BE2C (cell line): ENCODE data around the gene TMEM120B.
"Not testable (repeated sequence)": the region's sequence is repeated elsewhere in the genome, so short reads cannot be mapped to it uniquely, and the experiment has no call there.

Source experiments
- DNase-seq: peaks from one replicate; pipeline ENCODE4 v3.0.0-alpha.2; 2020
- H3K27me3 ChIP-seq: fragments of 250-450 bp; sonication (Bioruptor Pico); 2 replicates; pipeline ENCODE4 v1.5.1; 2020; ENCODE audit warnings: mild to moderate bottlenecking
- H3K36me3 ChIP-seq: fragments of 250-450 bp; sonication (Bioruptor Pico); 2 replicates; pipeline ENCODE4 v1.5.1; 2020; ENCODE audit warnings: mild to moderate bottlenecking
- H3K4me1 ChIP-seq: fragments of 250-450 bp; sonication (Bioruptor Pico); 2 replicates; pipeline ENCODE4 v1.5.1; 2020
- H3K4me3 ChIP-seq: 2 replicates; pipeline ENCODE4 v1.5.1; 2011; ENCODE audit warnings: low read depth, low read length
- H3K9me3 ChIP-seq: fragments of 250-450 bp; sonication (Bioruptor Pico); 2 replicates; pipeline ENCODE4 v1.5.1; 2020
- CTCF ChIP-seq: IDR thresholded peaks from 2 replicates; pipeline ENCODE4 v1.5.1; 2012; ENCODE audit warnings: mild to moderate bottlenecking, low read depth, low read length

TMEM120B gene

DNA sequence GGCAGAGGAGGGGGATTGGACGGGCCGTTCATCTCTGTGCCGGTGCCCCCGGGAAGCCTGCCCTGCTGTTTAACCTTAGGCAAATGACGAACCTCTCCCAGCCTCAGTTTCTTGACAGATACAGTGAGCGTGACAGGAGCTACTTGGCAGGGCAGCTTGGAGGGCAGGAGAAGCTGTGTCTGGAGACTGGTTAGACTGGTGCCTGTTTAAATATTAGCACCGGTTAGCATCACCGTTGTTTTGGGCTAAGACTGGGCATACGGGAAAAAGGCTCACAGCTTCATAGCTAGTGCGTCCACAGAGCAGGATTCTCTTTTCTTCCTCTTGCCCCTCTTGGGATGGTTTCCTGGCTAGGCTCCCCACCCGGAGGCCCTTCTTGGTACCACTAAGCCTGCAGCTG lies 42.3 kb downstream of the TMEM120B start:
- peaks cover 21% of the 10 kb centered on the region for H3K36me3 ChIP-seq
- H3K27me3 ChIP-seq = no peaks in the 10 kb centered on the region
- TF ChIP-seq CTCF = no peak
- no peaks in the 10 kb centered on the region for H3K4me1 ChIP-seq
- DNase-seq = no peak
- no peak overlapping the region for H3K4me3 ChIP-seq
- no peaks in the 10 kb centered on the region for H3K9me3 ChIP-seq

DNA sequence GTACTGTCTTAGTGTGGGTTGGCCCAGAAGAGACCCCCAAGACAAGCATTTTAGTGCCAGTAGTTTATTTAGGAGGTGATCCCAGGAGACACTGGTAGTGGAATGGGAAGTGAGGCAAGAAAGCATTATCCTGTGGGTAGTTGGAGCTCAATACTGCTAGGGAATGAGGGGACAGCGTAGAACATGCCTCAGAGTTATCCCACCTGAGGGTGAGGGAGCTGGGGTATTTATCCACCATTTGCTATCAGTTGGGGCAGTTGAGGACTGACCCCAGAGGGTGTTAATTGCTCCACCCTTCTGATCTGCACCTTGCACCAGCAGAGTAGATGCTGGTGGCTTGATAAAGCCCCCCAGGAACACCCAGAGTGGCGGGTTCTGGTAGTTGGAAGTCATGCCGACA lies 43.0 kb downstream of the TMEM120B start:
- no peak overlapping the region for H3K4me3 ChIP-seq
- H3K4me1 ChIP-seq = no peaks in the 10 kb centered on the region
- DNase-seq = no peak
- H3K27me3 ChIP-seq = no peaks in the 10 kb centered on the region
- TF ChIP-seq CTCF = no peak
- H3K36me3 ChIP-seq = peaks cover 14% of the 10 kb centered on the region
- H3K9me3 ChIP-seq = no peaks in the 10 kb centered on the region

- not testable (repeated sequence) for H3K4me3 ChIP-seq, H3K4me1 ChIP-seq, H3K27me3 ChIP-seq, H3K36me3 ChIP-seq, H3K9me3 ChIP-seq, DNase-seq
These were observed 46.0 kb downstream of the TMEM120B start for GRCh38 chr12:121758536-121758935.

DNA sequence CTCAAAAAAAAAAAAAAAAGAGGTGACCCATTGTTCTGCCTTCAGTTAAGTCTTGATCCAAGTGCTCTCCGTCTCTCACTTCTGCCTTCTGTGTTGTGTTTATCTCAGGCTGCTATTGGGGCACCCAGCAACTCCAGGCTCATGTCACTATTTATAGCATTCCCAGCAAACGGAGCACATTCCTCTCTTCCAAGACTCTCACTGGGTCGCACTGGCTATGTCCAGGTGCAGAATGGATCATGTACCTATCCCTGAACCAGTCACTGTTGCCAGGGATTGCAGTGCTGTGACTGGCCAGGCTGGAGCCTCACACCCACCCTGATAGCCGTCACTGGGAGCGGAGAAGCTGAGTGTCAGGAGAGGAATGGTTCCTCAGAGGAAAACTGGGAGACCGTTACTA lies 49.7 kb downstream of the TMEM120B start:
- no peak for DNase-seq
- Histone ChIP-seq H3K9me3 (no peaks in the 10 kb centered on the region; the same call in 1 of the 2 replicates), H3K27me3 (no peaks in the 10 kb centered on the region), H3K36me3 (peaks cover 22% of the 10 kb centered on the region), H3K4me1 (peaks cover 17% of the 10 kb centered on the region), H3K4me3 (no peak overlapping the region)
- no peak for TF ChIP-seq CTCF

- Histone ChIP-seq H3K4me1 (peaks cover 31% of the 10 kb centered on the region), H3K27me3 (no peaks in the 10 kb centered on the region), H3K36me3 (peaks cover 25% of the 10 kb centered on the region), H3K9me3 (no peaks in the 10 kb centered on the region; the same call in 1 of the 2 replicates), H3K4me3 (no peak overlapping the region)
- no peak for TF ChIP-seq CTCF
- no peak for DNase-seq
These were observed 52.3 kb downstream of the TMEM120B start for GRCh38 chr12:121764808-121765207.

- peak; percentile 45 for DNase-seq
- H3K36me3 ChIP-seq = peaks cover 25% of the 10 kb centered on the region
- no peaks in the 10 kb centered on the region; the same call in 1 of the 2 replicates for H3K9me3 ChIP-seq
- H3K4me1 ChIP-seq = peaks cover 32% of the 10 kb centered on the region
- H3K4me3 ChIP-seq = no peak overlapping the region
- TF ChIP-seq CTCF = no peak
- H3K27me3 ChIP-seq = no peaks in the 10 kb centered on the region
These were observed 53.0 kb downstream of the TMEM120B start for GRCh38 chr12:121765573-121765972.

DNA sequence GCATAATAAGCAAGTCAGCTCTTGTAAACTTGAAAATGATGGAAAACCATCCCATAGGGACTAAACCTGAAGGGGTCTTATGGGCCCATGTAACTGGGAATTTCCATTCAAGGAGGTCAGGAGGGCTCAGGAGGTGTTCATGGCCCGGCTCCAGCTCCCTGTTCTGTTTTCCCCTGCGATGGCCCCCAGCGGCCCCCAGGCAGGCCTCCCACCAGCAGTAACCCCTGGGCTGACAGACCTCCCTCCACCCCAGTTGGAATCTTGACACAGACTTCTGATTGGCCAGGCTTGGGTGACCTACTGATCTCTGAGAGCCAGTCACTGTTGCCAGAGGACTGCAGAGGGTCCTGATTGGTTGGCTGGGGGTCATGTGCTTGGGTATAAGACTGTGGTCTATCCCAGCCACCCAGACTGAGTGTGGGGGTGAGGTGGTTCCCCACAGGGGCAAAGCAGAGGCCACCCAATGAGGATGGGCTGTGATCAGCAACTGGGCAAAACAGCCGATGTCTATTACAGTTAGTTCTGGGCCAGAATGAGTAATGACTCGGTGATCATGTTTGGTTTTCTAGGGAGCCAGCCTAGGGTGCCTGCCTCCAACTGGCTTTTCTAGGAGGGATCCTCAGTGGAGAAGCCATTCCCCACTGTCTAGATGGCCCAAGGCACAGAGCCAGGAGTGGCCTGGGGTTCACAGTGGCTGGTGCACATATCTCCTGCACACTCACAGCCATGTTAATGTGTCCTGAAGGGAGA lies 53.9 kb downstream of the TMEM120B start:
- Histone ChIP-seq H3K9me3 (no peaks in the 10 kb centered on the region; the same call in 1 of the 2 replicates), H3K27me3 (no peaks in the 10 kb centered on the region), H3K36me3 (peaks cover 25% of the 10 kb centered on the region), H3K4me3 (no peak overlapping the region), H3K4me1 (peaks cover 32% of the 10 kb centered on the region)
- DNase-seq = no peak
- TF ChIP-seq CTCF = no peak
